Thoracic aorta (tissue), 2 donors: ENCODE results near the gene RAB30. TPM values are rescaled to one million over a fixed set of nuclear protein-coding genes. Genes with fewer than 3 reads are reported as not detected.

Experiments used
- ATAC-seq: fragments of 150-250 bp; one replicate; pipeline ENCODE4 v1.8.0; 2017; ENCODE audit warnings: low read depth; ENCODE audit not compliant: insufficient number of reproducible peaks, low FRiP score
- DNase-seq: peaks from one replicate; pipeline ENCODE4 v3.0.0-alpha.2; 2020; ENCODE audit warnings: low spot score
- H3K27ac ChIP-seq, 2 donors: fragments of 200-600 bp; sonication (generic); 1 replicate in 1 of 2; 2 replicates in 1 of 2; pipeline ENCODE4 v1.5.1; 2016; ENCODE audit warnings: mild to moderate bottlenecking in 2 of 2, moderate library complexity in 2 of 2
- H3K27me3 ChIP-seq: fragments of 200-600 bp; sonication (generic); replicated peaks from 2 replicates; pipeline ENCODE4 v1.6.0; 2016; ENCODE audit warnings: mild to moderate bottlenecking; ENCODE audit not compliant: insufficient read depth
- H3K36me3 ChIP-seq: fragments of 200-600 bp; sonication (generic); one replicate; pipeline ENCODE4 v1.5.1; 2016
- H3K4me1 ChIP-seq, 2 donors: fragments of 200-600 bp; sonication (generic); 1 replicate in 1 of 2; 2 replicates in 1 of 2; pipeline versions ENCODE4 v1.5.1 to v1.6.0; 2016; ENCODE audit warnings: low read depth in 2 of 2, mild to moderate bottlenecking in 1 of 2; ENCODE audit not compliant: control insufficient read depth in 1 of 2
- H3K4me3 ChIP-seq: fragments of 200-600 bp; sonication (generic); 2 replicates; pipeline ENCODE4 v1.5.1; 2016; ENCODE audit warnings: mild to moderate bottlenecking
- H3K9me3 ChIP-seq: fragments of 200-600 bp; sonication (generic); 2 replicates; pipeline ENCODE4 v1.5.1; 2016
- CTCF ChIP-seq: fragments of 200-600 bp; sonication (generic); IDR thresholded peaks from one replicate; pipeline ENCODE4 v1.5.1; 2019; ENCODE audit warnings: antibody characterized with exemption
- total RNA-seq, 2 donors: library from RNA; depleted of rRNA; stranded (reverse); fragments of >200 nt; gene quantifications; one replicate each; pipeline versions ENCODE4 v1.1.0 to v1.2.3, GENCODE V29; 2016

RAB30 gene
- total RNA-seq, 2 donors from 2014 or later: 16.6 to 25.7 TPM

- ATAC-seq (no peak), DNase-seq (no peak)
- H3K36me3 ChIP-seq: no peaks in the 10 kb centered on the region
- H3K4me1 ChIP-seq: peaks cover 0 to 18% of the 10 kb centered on the region in 2 donors
- H3K27me3 ChIP-seq: no peaks in the 10 kb centered on the region
- H3K4me3 ChIP-seq: no peak overlapping the region
- H3K9me3 ChIP-seq: no peaks in the 10 kb centered on the region
- H3K27ac ChIP-seq: no peak overlapping the region
- TF ChIP-seq CTCF: no peak
These were observed 51.7 kb downstream of the RAB30 start for GRCh38 chr11:83019888-83020579.

GRCh38 chr11:83014951-83015350, 56.7 kb downstream of the RAB30 start:
- Histone ChIP-seq H3K4me3 (no peak overlapping the region), H3K4me1 (peaks cover 0 to 14% of the 10 kb centered on the region in 2 donors), H3K36me3 (no peaks in the 10 kb centered on the region), H3K9me3 (no peaks in the 10 kb centered on the region), H3K27me3 (no peaks in the 10 kb centered on the region), H3K27ac (no peak overlapping the region)
- ATAC-seq (no peak), DNase-seq (no peak)
- TF ChIP-seq CTCF: no peak

GRCh38 chr11:83012168-83013067, 59.3 kb downstream of the RAB30 start:
- ATAC-seq (no peak), DNase-seq (no peak)
- no peak for TF ChIP-seq CTCF
- H3K27ac ChIP-seq: no peak overlapping the region
- peaks cover 12 to 24% of the 10 kb centered on the region in 2 donors for H3K4me1 ChIP-seq
- H3K9me3 ChIP-seq: no peaks in the 10 kb centered on the region
- H3K4me3 ChIP-seq: no peak overlapping the region
- no peaks in the 10 kb centered on the region for H3K36me3 ChIP-seq
- no peaks in the 10 kb centered on the region for H3K27me3 ChIP-seq

GRCh38 chr11:83011333-83012167, 60.1 kb downstream of the RAB30 start:
- Histone ChIP-seq H3K4me3 (no peak overlapping the region), H3K36me3 (no peaks in the 10 kb centered on the region), H3K4me1 (peaks cover 18 to 33% of the 10 kb centered on the region in 2 donors), H3K27me3 (no peaks in the 10 kb centered on the region), H3K9me3 (no peaks in the 10 kb centered on the region), H3K27ac (no peak overlapping the region)
- ATAC-seq (no peak), DNase-seq (no peak)
- no peak for TF ChIP-seq CTCF
